Ecto neural progenitor cell (in vitro differentiated cells): Measurements from ENCODE around the gene RPS6KB2.

Experiments used
- DNase-seq: peaks from one replicate; pipeline ENCODE4 v3.0.0-alpha.2; 2018; ENCODE audit warnings: low spot score

Gene RPS6KB2

DNA sequence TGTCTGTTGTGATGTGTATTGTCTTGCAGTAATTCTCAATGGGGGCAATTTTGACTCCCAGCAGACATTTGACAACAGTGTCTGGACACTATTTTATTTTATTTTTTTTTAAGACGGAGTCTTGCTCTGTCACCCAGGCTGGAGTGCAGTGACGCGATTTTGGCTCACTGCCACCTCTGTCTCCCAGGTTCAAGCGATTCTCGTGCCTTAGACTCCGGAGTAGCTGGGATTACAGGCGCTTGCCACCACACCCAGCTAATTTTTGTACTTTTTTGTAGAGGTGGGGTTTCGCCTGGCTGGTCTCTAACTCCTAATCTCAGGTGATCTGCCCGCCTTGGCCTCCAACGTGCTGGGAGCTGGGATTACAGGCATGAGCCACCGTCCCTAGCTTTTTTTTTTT, 1.4 kb downstream of the RPS6KB2 start:
- no peak for DNase-seq

DNA sequence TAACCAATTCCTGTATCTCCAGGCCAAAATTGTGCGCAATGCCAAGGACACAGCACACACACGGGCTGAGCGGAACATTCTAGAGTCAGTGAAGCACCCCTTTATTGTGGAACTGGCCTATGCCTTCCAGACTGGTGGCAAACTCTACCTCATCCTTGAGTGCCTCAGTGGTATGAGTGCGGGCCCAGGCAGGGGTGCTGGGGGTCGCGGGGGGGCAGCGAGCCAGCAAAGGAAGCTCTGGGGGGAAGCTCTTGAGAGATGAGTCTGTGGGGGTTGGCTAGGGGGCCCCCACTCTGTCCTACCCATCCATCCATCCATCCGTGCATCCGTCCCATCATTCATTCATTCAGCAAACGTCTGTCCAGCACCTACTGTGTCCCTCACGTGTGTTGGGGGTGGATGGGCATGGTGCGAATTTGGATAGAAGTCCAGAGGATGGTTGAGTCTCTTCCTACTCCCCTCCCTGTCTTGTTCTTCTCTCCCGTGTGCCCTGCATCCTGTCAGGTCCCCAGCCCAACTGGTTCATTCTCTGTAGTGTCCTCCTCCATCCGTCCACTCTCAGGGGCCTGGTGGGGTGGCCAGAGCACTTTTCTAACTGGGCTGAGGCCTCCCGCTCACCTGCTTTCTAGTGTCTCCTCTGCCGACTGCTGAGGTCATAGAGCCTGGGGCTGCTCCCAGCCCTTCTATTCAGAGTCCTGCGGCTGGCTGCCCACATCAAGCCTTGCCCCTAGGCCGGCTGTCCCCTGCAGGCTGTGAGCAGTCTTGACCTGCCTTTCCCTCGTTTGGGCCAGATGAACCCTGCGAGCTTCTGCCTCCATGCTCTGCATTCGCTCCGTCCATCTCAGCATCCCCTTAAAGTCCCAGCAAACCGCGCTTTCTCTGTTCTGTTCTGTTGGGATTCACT, 3.3 kb downstream of the RPS6KB2 start:
- DNase-seq, result no peak

DNA sequence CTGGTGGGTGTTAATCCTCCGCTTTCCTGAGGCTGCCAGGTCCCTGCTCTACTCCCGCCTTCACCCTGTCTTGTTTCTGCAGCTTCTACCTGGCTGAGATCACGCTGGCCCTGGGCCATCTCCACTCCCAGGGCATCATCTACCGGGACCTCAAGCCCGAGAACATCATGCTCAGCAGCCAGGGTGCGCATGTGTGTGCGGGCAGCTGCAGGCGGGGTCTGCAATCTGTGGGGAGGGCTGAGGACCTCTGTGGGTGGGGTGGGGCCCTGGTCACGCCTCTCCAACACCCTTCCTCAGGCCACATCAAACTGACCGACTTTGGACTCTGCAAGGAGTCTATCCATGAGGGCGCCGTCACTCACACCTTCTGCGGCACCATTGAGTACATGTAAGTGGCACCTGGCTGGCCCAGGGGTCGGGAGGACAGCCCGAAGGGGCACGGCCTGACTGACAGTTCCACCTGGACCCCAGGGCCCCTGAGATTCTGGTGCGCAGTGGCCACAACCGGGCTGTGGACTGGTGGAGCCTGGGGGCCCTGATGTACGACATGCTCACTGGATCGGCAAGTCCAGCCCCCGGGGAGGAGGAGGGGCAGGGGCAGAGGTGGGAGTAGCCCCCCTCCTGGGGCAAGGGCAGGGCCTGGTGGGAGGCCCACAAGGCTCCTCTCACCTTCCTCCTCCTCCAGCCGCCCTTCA, 4.5 kb downstream of the RPS6KB2 start:
- no peak for DNase-seq

DNA sequence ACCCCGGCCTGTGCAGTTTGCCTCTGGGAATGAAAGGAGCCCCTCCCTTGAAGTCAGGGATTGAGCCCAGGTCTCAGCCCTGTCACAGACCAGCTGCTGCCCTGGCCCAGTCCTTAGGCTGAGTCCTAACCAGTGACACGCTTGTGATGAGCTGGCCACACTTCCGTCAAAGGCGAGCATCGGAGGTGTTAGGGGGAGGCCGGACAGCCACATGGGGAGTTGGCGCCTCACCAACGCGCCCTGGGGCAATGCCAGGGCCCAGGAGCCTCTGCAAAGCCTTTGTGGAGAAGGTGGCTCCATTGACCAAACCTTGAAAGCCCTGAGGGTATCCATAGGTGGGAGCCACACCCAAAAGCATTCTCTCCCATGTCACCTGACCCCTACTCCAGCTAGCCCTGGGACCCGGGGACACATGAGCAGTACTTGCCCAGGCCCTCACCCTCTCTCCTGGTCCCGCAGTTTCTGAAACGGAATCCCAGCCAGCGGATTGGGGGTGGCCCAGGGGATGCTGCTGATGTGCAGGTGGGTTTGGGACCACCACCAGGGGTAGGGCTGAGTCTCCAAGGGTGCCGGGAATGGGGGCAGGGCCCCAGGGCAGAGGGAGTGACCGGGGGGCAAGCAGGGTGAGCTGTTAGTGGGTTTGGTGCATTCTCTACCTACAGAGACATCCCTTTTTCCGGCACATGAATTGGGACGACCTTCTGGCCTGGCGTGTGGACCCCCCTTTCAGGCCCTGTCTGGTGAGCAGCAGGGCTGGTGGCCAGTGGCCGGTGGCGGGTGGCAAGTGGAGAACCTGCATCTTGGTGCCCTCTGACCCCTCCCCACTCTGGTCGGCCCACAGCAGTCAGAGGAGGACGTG, 5.5 kb downstream of the RPS6KB2 start:
- DNase-seq, result no peak

DNA sequence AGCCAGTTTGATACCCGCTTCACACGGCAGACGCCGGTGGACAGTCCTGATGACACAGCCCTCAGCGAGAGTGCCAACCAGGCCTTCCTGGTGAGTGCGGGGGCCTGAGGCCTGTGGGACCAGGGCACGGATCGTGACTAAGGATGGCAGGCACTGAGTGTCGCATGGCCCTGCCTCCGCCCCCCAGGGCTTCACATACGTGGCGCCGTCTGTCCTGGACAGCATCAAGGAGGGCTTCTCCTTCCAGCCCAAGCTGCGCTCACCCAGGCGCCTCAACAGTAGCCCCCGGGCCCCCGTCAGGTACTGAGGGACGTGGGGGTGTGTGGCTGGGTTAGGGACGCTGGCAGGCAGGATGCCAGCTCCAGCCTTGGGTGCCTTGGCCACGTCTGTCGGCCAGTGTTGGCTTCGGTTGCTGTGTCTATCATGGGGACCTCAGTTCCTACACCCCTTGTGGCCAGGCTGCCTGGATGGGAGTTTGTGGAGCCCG, 6.1 kb downstream of the RPS6KB2 start:
- DNase-seq, result no peak

DNA sequence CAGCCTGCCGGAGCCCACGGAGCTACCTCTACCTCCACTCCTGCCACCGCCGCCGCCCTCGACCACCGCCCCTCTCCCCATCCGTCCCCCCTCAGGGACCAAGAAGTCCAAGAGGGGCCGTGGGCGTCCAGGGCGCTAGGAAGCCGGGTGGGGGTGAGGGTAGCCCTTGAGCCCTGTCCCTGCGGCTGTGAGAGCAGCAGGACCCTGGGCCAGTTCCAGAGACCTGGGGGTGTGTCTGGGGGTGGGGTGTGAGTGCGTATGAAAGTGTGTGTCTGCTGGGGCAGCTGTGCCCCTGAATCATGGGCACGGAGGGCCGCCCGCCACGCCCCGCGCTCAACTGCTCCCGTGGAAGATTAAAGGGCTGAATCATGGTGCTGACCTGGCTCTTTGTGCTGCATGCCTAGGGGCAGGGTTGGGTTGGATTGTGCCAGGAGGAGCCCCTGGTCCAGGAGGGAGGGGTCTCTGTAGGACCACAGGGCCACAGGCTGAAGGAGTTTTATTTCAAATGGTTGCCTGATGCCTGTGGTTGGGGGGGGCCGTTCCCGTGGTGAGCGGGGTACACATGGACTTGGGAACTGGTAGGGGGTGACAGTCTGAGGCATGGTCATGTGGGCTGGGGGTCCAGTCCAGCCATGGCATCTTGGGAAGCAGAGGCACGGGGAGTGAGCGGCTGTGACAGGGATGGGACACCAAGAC, 6.9 kb downstream of the RPS6KB2 start:
- no peak for DNase-seq

DNA sequence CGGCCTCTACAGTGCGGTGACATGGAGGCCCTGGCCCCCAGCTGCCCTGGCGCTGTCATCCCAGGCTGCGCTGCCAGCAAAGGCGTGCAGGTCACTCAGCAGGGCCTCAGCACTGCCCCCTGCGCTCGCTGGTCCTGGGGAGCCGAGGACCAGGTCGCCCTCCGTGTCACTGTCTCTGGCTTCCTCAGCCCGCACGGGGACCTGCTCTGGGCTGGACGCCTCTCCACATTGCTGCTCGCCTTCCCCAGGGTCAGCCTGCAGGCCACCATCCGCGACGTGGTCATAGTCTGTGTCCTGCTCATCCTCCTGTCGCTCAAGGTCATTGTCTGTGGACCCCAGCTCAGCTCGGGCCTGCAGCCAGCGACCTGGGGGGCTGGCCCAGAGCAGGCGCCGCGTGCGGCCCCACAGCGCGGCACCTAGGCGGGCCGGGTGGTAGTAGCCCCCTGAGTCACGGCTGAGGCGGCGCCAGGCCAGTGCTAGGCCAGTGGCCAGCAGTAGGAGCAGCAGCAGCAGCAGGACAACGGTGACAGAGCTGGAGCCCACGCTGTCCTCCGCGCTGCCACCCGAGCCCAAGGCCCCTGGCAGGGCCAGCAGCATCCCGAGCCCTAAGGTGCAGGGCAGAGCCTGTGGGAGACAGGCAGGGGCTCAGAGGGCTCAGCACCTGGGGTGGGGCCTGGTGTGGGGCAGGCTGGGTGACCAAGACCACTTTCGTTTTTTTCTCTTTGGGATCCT, 7.6 kb downstream of the RPS6KB2 start:
- no peak for DNase-seq

DNA sequence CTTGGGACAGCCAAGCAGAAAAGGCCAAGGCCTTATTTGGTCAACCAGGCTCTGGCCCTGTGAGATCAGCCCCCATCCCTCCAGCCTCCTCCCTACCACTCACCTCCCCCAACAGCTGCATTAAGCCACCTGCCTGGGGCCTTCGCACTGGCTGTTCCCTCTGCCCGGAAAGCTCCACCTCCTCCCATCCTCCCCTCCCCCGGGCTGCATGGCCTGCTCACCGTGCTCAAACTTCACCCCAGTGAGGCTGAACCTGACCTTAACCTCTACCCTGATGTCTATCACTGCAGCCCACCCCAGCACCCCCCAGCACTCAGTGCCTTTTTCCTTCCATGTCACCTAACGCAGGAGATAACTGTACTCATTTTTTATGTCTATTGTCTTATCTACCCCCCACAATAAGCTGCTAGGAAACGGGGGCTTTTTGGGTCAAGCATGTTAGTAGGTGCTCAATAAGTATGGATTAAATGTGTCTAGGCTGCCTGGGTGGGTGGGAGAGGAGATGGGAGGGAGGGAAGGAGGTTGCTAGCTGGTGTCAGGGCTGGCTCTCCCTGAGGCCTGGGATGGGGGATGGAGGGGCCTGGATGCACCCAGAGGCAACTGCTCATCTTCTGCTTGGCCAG, 8.3 kb downstream of the RPS6KB2 start:
- DNase-seq, result no peak

DNA sequence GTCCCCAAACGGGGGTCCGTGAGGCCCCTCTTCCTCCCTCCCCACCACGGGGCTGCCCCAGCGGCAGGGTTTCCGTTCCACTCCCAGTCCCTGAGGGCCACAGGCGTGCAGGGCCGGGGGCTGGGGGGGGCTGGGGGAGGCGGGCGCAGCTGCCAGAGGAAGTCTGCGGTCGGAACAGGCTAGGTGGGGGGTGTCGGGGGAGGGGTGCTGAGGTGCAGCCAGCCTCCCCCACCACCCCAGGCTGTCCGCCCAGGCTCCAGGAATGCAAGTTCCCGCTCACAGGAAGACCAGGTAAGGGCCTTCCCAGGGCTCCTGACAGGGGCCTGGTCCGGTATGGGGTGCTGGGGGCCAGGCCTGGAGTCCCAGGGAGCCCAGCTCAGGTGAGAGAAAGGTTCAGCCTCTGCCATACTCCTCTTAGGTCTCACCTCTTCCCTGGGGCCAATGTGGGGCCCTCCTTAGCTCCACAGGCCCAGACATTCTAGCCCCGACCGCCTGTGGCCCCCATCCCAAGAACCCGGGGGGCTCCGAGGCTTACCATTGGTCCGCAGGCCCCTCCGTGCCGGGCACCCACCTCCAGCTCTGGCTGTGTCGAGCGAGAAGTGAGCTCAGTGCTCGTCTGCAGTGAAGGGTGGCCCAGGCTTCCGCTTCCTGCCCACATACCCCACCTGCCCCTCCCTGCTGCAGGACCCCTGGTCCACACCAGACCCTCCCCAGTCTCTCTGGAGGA, 9.0 kb downstream of the RPS6KB2 start, which contains the start of gene PTPRCAP:
TSS of gene PTPRCAP (minus strand) at position 601 of the 727 bp plus-strand sequence. CDS start at position 538, 63 bp downstream.
- DNase-seq, result no peak

DNA sequence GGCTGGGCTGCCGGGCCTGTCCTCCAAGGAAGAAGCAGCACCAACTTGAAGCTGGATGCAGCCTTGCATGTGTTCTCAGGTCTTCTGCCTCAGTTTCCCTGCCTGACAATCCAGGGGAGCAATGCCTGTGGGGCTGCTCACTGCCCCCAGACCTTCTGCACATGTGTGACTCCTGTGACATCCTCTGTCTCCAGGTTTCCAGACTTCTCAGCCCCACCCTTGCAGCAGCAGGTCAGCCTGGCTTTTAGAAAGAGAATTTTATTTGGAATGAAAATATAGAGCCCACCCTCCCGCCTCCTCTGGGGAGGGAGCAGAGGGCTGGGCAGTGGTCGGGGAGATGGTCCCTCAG, 9.5 kb downstream of the RPS6KB2 start:
- no peak for DNase-seq

DNA sequence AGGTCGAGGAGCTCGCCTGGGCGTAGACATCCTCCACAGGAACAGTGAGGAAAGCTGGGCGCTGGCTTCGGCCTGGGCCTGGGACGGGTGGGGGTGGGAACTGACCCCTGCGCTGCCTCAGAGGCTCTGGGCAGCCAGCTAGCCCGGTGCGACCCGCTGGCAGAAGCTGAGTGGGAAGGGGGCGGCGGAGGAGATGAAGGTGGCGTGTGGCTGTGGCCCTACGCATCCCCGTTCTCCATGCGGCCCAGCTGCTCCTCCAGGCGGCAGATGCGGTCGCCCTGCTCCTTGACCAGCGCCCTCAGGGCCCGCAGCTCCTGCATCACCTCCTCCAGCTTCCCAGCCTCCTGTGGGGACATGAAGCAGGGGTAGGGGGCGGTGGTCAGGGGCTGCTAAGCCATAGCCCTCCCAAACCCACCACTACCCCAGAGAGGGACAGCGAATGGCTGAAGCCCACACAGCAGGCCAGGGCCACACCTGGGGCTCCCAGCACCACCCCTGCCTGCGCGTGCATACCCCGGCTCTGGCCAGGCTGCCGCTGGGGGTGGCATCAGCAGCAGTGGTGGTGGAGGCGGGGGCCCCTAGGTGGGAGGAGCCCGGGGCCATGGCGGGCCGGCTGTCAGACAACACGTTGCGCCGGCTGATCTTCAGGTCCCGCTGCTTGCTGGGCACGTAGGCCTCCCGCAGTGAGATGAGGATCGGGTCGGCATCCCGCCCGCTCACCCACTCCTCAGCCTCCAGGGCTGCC, 10.0 kb downstream of the RPS6KB2 start:
- DNase-seq, result no peak

DNA sequence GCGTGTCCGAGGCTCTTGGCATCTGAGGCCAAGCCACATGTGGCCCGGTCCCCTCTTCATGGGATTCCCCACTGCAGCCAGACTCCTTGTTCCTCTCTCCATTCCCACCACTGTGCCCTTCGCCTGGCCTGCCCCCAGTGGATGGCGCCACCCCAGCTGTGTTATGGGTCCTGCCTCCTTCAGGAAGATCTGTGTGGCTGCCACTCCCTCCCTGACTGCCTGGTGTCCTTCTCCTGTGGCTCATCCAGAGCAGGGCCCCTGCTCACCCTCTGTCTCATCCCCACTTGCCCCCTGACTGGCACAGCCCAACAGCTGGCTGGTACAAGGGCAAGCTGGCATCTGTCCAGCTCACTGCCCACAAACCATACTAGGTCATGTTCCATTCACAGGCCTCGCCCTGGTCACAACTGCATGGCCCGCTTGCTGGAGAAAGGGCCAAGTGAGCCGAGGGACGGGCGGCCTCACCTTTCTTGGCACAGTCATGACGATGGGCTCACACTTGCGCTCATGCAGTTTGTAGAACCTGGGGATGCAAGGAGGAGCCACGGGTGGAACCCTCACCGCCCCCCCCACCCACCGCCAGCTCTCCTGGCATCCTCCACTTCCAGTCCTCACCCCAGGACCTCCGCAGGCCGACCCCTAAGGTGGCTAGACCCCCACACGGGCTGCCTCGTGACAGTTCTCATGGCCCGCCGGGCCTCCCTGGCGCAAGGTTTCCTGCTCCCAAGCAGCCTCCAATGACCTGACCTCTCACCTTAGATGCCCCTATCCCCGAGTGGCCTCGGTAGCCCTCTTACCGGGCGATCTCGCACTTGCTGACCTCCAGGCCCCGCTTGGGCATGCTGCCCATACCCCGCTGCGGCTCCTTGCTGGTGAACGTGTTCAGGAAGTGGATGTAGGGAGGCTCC, 11.3 kb downstream of the RPS6KB2 start:
- DNase-seq, result no peak

DNA sequence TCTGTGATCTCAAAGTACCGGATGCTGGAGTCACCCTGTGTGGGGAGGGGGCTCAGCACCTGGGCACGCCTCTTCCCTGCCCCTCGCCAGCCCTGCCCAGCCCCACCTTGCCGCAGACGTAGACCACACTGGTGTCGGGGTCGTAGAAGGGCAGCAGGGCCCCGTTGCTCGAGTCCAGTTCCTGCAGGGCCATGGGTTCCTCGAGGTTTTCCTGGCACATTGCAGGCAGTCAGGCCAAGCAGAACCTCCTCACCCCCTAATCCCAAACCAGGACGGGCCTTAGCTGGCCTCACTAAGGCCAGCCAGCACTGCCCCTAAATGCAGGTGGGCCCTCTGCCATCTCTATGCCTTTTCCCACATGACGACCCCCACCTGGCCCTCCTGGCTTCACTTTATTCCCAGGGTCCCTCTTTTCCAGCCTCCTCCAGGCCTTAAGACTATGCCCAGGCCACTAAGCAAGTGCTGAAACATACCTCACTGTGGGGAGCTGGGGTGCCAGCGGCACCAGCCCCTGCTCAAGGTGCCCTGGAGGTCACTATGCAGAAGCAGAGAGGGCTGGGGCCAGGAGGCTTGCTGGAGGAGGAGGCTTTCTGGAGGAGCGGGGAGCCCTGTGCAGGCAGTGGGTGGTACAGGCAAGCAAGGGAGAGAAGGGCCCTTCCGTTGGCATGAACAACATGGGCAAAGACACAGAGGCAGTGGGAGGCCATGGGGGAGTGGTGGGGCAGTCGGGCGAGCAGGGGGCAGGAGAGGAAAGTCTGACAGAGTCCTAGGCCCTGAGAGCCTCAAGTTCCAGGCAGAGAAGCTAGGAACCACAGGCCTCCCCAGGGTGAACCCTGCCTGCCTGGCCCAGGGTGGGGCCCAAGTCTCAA, 12.2 kb downstream of the RPS6KB2 start:
- DNase-seq, result no peak

DNA sequence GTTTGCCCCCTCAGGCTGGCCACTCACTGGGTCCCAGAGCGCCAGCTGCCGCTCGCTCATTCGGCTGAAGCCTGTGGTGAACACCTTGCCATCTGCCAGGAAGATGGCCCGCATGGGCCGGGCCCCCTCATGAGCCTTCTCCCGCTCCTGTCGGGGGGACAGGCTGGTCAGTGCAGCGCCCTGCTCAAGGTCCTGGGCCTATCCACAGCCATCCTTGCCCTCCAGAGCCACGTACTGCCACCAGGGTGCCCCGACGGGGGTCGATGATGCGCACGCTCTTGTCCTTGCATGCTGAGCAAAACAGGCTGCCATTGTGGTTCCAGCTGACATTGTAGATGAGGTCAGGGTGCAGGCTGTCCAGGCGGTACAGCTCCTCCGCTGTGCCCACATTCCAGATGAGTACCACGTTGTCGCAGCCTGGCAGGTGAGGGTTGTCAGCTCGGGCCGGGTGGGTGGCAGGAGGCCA, 12.8 kb downstream of the RPS6KB2 start:
- DNase-seq, result no peak

DNA sequence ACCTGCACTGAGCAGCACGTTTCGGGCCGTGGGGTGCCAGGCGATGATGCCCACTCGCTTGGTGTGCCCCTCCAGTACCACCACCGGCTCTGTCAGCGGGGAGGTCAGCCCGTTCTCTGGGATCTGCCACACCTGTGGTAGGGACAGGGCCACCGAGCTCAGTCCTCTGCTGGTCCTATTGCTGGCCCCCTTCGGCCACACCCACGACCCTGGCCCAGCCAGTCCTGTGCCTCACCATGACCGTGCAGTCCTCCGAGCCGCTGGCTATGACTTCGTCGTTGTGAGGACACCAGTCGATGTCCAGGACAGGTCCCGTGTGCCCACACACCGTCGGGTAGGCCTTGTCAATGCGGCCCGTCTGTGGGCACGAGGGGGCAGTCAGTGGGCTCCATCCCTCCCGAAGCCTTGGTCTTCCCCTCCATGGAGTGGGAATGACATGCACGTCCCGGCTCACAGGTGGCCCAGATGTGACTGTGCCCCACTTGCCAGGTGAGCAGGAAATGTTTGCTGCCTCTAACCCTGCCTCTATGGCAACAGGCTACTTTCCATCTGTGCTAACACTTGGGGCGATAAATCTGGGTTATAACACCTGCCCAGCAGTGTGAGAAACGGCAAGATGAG, 13.5 kb downstream of the RPS6KB2 start:
- DNase-seq, result no peak
